Neuron (in vitro differentiated cells): ENCODE measurements around the gene FGFR2.
"Not testable (repeated sequence)": the region's sequence is repeated elsewhere in the genome, so short reads cannot be mapped to it uniquely, and the experiment has no call there.

ENCODE experiments used
- H2AFZ ChIP-seq: one replicate; pipeline ENCODE4 v1.6.1; 2013; ENCODE audit warnings: low read depth, mild to moderate bottlenecking, inconsistent platforms, low read length, moderate library complexity
- H3K27me3 ChIP-seq: one replicate; pipeline ENCODE4 v1.6.1; 2013; ENCODE audit warnings: low read length; ENCODE audit not compliant: insufficient read depth
- H3K36me3 ChIP-seq: one replicate; pipeline ENCODE4 v1.6.1; 2013; ENCODE audit warnings: low read length; ENCODE audit not compliant: insufficient read depth
- H3K4me1 ChIP-seq: one replicate; pipeline ENCODE4 v1.6.1; 2013; ENCODE audit warnings: low read length; ENCODE audit not compliant: insufficient read depth
- H3K4me3 ChIP-seq: 2 replicates; pipeline ENCODE4 v1.5.1; 2013; ENCODE audit warnings: mild to moderate bottlenecking, low read length, moderate library complexity
- H3K9me3 ChIP-seq: one replicate; pipeline ENCODE4 v1.6.1; 2013; ENCODE audit warnings: low read length

FGFR2 gene

GRCh38 chr10:121573538-121573941, 24.7 kb downstream of the FGFR2 start:
- Histone ChIP-seq H2AFZ (no peak overlapping the region), H3K9me3 (no peaks in the 10 kb centered on the region), H3K4me3 (no peak overlapping the region), H3K27me3 (no peaks in the 10 kb centered on the region), H3K4me1 (peaks cover under 1% of the 10 kb centered on the region), H3K36me3 (peaks cover 4% of the 10 kb centered on the region)

- no peak overlapping the region for H3K4me3 ChIP-seq
- peaks cover 5% of the 10 kb centered on the region for H3K4me1 ChIP-seq
- no peaks in the 10 kb centered on the region for H3K27me3 ChIP-seq
- no peak overlapping the region for H2AFZ ChIP-seq
- H3K9me3 ChIP-seq, result no peaks in the 10 kb centered on the region
- H3K36me3 ChIP-seq, result peaks cover 4% of the 10 kb centered on the region
Measured at GRCh38 chr10:121572859-121573537, 25.2 kb downstream of the FGFR2 start.

GRCh38 chr10:121570315-121570714, 27.9 kb downstream of the FGFR2 start:
- peaks cover 3% of the 10 kb centered on the region for H3K36me3 ChIP-seq
- H3K4me3 ChIP-seq, result no peak overlapping the region
- no peak overlapping the region for H2AFZ ChIP-seq
- H3K4me1 ChIP-seq, result peaks cover 11% of the 10 kb centered on the region
- H3K27me3 ChIP-seq, result no peaks in the 10 kb centered on the region
- H3K9me3 ChIP-seq, result no peaks in the 10 kb centered on the region

- H3K4me1 ChIP-seq, result peaks cover 11% of the 10 kb centered on the region
- peaks cover 13% of the 10 kb centered on the region for H3K36me3 ChIP-seq
- H3K4me3 ChIP-seq, result no peak overlapping the region
- no peak overlapping the region for H2AFZ ChIP-seq
- H3K27me3 ChIP-seq, result no peaks in the 10 kb centered on the region
- H3K9me3 ChIP-seq, result no peaks in the 10 kb centered on the region
Measured at GRCh38 chr10:121568275-121568674, 30.0 kb downstream of the FGFR2 start.

GRCh38 chr10:121567569-121567968, 30.7 kb downstream of the FGFR2 start:
- no peaks in the 10 kb centered on the region for H3K9me3 ChIP-seq
- H2AFZ ChIP-seq, result no peak overlapping the region
- no peak overlapping the region for H3K4me3 ChIP-seq
- no peaks in the 10 kb centered on the region for H3K27me3 ChIP-seq
- peaks cover 16% of the 10 kb centered on the region for H3K36me3 ChIP-seq
- H3K4me1 ChIP-seq, result peaks cover 11% of the 10 kb centered on the region

- Histone ChIP-seq H3K27me3 (no peaks in the 10 kb centered on the region), H2AFZ (no peak overlapping the region), H3K9me3 (no peaks in the 10 kb centered on the region), H3K4me1 (peaks cover 11% of the 10 kb centered on the region), H3K4me3 (no peak overlapping the region), H3K36me3 (peaks cover 17% of the 10 kb centered on the region)
Measured at GRCh38 chr10:121566755-121567154, 31.5 kb downstream of the FGFR2 start.

GRCh38 chr10:121559326-121560026, 38.8 kb downstream of the FGFR2 start:
- H3K4me1 ChIP-seq, result no peaks in the 10 kb centered on the region
- no peaks in the 10 kb centered on the region for H3K9me3 ChIP-seq
- H3K4me3 ChIP-seq, result no peak overlapping the region
- peaks cover 13% of the 10 kb centered on the region for H3K36me3 ChIP-seq
- no peaks in the 10 kb centered on the region for H3K27me3 ChIP-seq
- H2AFZ ChIP-seq, result no peak overlapping the region

GRCh38 chr10:121558238-121558637, 40.0 kb downstream of the FGFR2 start:
- Histone ChIP-seq H3K27me3 (no peaks in the 10 kb centered on the region), H3K9me3 (no peaks in the 10 kb centered on the region), H3K36me3 (peaks cover 7% of the 10 kb centered on the region), H3K4me3 (no peak overlapping the region), H2AFZ (no peak overlapping the region), H3K4me1 (peaks cover 8% of the 10 kb centered on the region)

GRCh38 chr10:121556918-121557573, 41.2 kb downstream of the FGFR2 start:
- Histone ChIP-seq H3K36me3 (peaks cover 7% of the 10 kb centered on the region), H3K27me3 (no peaks in the 10 kb centered on the region), H3K4me1 (peaks cover 13% of the 10 kb centered on the region), H3K9me3 (no peaks in the 10 kb centered on the region), H2AFZ (no peak overlapping the region), H3K4me3 (no peak overlapping the region)

- H3K4me1 ChIP-seq, result peaks cover 13% of the 10 kb centered on the region
- H3K9me3 ChIP-seq, result no peaks in the 10 kb centered on the region
- no peak overlapping the region for H2AFZ ChIP-seq
- no peaks in the 10 kb centered on the region for H3K27me3 ChIP-seq
- H3K4me3 ChIP-seq, result no peak overlapping the region
- peaks cover 8% of the 10 kb centered on the region for H3K36me3 ChIP-seq
Measured at GRCh38 chr10:121556455-121556854, 41.8 kb downstream of the FGFR2 start.

GRCh38 chr10:121554916-121555315, 43.3 kb downstream of the FGFR2 start:
- not testable (repeated sequence) for H3K27me3 ChIP-seq, H3K4me3 ChIP-seq, H2AFZ ChIP-seq, H3K9me3 ChIP-seq
- H3K4me1 ChIP-seq, result peaks cover 13% of the 10 kb centered on the region
- H3K36me3 ChIP-seq, result peaks cover 20% of the 10 kb centered on the region

GRCh38 chr10:121553511-121554264, 44.6 kb downstream of the FGFR2 start:
- Histone ChIP-seq H2AFZ (no peak overlapping the region), H3K27me3 (no peaks in the 10 kb centered on the region), H3K4me1 (peaks cover 13% of the 10 kb centered on the region), H3K4me3 (no peak overlapping the region), H3K9me3 (peaks cover 8% of the 10 kb centered on the region), H3K36me3 (peaks cover 32% of the 10 kb centered on the region)

GRCh38 chr10:121552746-121553145, 45.5 kb downstream of the FGFR2 start:
- no peak overlapping the region for H3K4me3 ChIP-seq
- H3K36me3 ChIP-seq, result peaks cover 40% of the 10 kb centered on the region
- H3K4me1 ChIP-seq, result peaks cover 13% of the 10 kb centered on the region
- H2AFZ ChIP-seq, result no peak overlapping the region
- no peaks in the 10 kb centered on the region for H3K27me3 ChIP-seq
- H3K9me3 ChIP-seq, result peaks cover 8% of the 10 kb centered on the region
